Parathyroid adenoma (tissue), 2 donors: Measurements from ENCODE around the gene SLC12A9.
A peak's percentile ranks its signal among the peaks of the same experiment; 100 is the strongest.
"Not testable (repeated sequence)": the region's sequence is repeated elsewhere in the genome, so short reads cannot be mapped to it uniquely, and the experiment has no call there.

Experiments
- H2AFZ ChIP-seq: fragments of 300-600 bp; sonication (generic); one replicate; pipeline ENCODE4 v1.7.0; 2017; ENCODE audit warnings: antibody characterized with exemption, mild to moderate bottlenecking
- H3K27ac ChIP-seq: fragments of 300-600 bp; sonication (generic); one replicate; pipeline ENCODE4 v1.7.0; 2017
- H3K27me3 ChIP-seq: fragments of 300-600 bp; sonication (generic); one replicate; pipeline ENCODE4 v1.7.0; 2017; ENCODE audit warnings: low read length; ENCODE audit not compliant: control insufficient read depth, insufficient read depth
- H3K36me3 ChIP-seq: fragments of 300-600 bp; sonication (generic); one replicate; pipeline ENCODE4 v1.7.0; 2017; ENCODE audit warnings: low read length; ENCODE audit not compliant: control insufficient read depth, insufficient read depth
- H3K4me1 ChIP-seq: fragments of 300-600 bp; sonication (generic); one replicate; pipeline ENCODE4 v1.7.0; 2017; ENCODE audit warnings: control low read depth
- H3K4me2 ChIP-seq: fragments of 300-600 bp; sonication (generic); one replicate; pipeline ENCODE4 v1.7.0; 2017; ENCODE audit warnings: low read length
- H3K4me3 ChIP-seq: fragments of 300-600 bp; sonication (generic); one replicate; pipeline ENCODE4 v1.7.0; 2017; ENCODE audit warnings: low read depth, low read length
- H3K79me2 ChIP-seq: fragments of 300-600 bp; sonication (generic); one replicate; pipeline ENCODE4 v1.7.0; 2017; ENCODE audit warnings: control low read depth
- H3K9ac ChIP-seq: fragments of 300-600 bp; sonication (generic); one replicate; pipeline ENCODE4 v1.7.0; 2017; ENCODE audit warnings: mild to moderate bottlenecking
- H3K9me3 ChIP-seq: fragments of 300-600 bp; sonication (generic); one replicate; pipeline ENCODE4 v1.7.0; 2017; ENCODE audit warnings: low read length; ENCODE audit not compliant: control insufficient read depth
- TF ChIP-seq, protein P1 (sequence below): fragments of 300-600 bp; sonication (generic); IDR thresholded peaks from one replicate; pipeline ENCODE4 v1.7.0; 2017; ENCODE audit warnings: antibody characterized with exemption, mild to moderate bottlenecking
- donor health status: primary hyperparathyroidism.

The SLC12A9 gene

DNA sequence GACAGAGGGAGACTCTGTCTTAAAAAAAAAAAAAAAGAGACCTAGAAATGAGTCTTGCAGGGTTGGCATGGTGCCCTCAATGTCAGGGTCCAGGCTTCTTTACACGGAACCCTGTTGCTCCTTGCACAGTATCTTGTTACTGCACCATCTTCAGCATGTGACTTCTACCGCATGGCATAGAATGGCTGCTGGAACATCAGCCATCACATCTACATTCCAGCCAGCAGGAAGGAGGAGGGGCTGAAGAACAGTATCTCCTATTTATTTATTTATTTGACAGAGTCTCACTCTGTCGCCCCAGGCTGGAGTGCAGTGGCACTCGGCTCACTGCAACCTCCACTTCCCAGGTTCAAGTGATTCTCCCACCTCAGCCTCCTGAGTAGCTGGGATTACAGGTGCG lies 46.9 kb downstream of the SLC12A9 start:
- H3K27me3 ChIP-seq = no peaks in the 10 kb centered on the region
- TF ChIP-seq, protein P1, sequence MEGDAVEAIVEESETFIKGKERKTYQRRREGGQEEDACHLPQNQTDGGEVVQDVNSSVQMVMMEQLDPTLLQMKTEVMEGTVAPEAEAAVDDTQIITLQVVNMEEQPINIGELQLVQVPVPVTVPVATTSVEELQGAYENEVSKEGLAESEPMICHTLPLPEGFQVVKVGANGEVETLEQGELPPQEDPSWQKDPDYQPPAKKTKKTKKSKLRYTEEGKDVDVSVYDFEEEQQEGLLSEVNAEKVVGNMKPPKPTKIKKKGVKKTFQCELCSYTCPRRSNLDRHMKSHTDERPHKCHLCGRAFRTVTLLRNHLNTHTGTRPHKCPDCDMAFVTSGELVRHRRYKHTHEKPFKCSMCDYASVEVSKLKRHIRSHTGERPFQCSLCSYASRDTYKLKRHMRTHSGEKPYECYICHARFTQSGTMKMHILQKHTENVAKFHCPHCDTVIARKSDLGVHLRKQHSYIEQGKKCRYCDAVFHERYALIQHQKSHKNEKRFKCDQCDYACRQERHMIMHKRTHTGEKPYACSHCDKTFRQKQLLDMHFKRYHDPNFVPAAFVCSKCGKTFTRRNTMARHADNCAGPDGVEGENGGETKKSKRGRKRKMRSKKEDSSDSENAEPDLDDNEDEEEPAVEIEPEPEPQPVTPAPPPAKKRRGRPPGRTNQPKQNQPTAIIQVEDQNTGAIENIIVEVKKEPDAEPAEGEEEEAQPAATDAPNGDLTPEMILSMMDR = no peak
- H3K36me3 ChIP-seq = no peaks in the 10 kb centered on the region
- H3K79me2 ChIP-seq = no peaks in the 10 kb centered on the region
- no peak overlapping the region for H2AFZ ChIP-seq
- no peak overlapping the region for H3K9ac ChIP-seq
- peaks cover 13% of the 10 kb centered on the region for H3K4me1 ChIP-seq
- H3K4me3 ChIP-seq = no peak overlapping the region
- H3K4me2 ChIP-seq = no peak overlapping the region
- H3K9me3 ChIP-seq = no peaks in the 10 kb centered on the region
- no peak overlapping the region for H3K27ac ChIP-seq

DNA sequence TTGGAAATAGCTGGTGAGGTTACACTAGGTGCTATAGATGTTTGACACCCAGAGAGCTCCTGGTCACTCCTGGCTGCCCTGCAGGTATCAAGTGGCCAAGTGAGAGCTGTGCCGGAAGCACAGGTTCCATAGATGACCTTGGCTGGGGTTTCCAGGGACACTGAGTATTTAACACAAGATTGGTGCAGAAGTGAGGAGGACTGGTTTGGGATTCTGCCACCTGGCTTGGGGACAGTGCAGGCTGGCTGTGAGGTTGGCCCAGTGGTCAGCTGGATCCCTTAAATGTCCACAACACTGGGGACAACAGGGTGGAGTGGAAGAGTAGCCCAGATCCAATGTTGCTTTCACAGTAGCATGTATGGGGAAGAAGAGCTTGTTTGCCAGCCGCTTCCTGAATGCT lies 48.5 kb downstream of the SLC12A9 start:
- Histone ChIP-seq H3K79me2 (no peaks in the 10 kb centered on the region), H3K9ac (no peak overlapping the region), H3K27me3 (no peaks in the 10 kb centered on the region), H3K4me2 (no peak overlapping the region), H3K4me3 (no peak overlapping the region), H3K27ac (no peak overlapping the region), H3K36me3 (no peaks in the 10 kb centered on the region), H3K9me3 (no peaks in the 10 kb centered on the region), H3K4me1 (peaks cover 12% of the 10 kb centered on the region), H2AFZ (peak overlapping the region; percentile 34)
- TF ChIP-seq, protein P1 = no peak

DNA sequence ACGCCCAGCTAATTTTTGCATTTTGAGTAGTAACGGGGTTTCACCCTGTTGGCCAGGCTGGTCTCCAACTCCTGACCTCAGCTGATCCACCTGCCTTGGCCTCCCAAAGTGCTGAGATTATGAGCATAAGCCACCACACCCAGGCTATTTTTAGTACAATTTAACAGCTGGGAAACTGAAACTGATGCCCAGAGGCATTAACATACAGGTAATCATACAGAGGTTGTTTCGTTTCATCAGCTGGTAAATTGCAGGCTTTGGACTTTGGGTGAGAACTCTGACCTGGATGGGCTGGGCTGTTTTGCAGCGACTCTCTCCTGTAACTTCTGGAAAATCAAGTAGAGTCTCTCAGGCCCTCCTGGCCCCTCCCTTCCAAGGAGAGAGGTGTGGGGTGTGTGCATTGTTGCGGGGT lies 49.4 kb downstream of the SLC12A9 start:
- Histone ChIP-seq H2AFZ (no peak overlapping the region), H3K9ac (no peak overlapping the region), H3K27me3 (no peaks in the 10 kb centered on the region), H3K9me3 (no peaks in the 10 kb centered on the region), H3K27ac (no peak overlapping the region), H3K4me2 (no peak overlapping the region), H3K4me1 (peaks cover 10% of the 10 kb centered on the region), H3K79me2 (no peaks in the 10 kb centered on the region), H3K4me3 (no peak overlapping the region), H3K36me3 (no peaks in the 10 kb centered on the region)
- TF ChIP-seq, protein P1 = no peak

DNA sequence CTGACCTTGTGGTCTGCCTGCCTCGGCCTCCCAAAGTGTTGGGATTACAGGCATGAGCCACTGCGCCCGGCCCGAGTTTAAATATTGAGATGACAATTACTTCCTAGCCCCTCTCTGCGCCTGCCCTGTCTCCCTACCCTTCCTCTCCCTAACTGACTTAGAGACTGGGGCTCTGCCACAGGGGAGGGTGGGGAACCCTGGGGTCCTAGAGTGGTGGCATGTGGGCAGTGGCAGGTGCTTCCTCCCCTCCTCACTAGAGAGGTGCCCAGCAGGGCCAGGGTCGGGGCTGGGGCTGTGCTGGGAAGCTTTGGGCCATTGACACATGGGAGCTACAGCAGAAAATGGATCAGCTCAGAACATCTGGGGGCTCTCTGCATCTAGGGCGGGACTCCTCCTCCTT lies 50.1 kb downstream of the SLC12A9 start:
- H3K4me2 ChIP-seq = no peak overlapping the region
- TF ChIP-seq, protein P1 = no peak
- H3K4me3 ChIP-seq = no peak overlapping the region
- no peak overlapping the region for H3K27ac ChIP-seq
- no peak overlapping the region for H2AFZ ChIP-seq
- peaks cover 5% of the 10 kb centered on the region for H3K4me1 ChIP-seq
- H3K9ac ChIP-seq = no peak overlapping the region
- H3K79me2 ChIP-seq = no peaks in the 10 kb centered on the region
- H3K36me3 ChIP-seq = no peaks in the 10 kb centered on the region
- no peaks in the 10 kb centered on the region for H3K27me3 ChIP-seq
- no peaks in the 10 kb centered on the region for H3K9me3 ChIP-seq

DNA sequence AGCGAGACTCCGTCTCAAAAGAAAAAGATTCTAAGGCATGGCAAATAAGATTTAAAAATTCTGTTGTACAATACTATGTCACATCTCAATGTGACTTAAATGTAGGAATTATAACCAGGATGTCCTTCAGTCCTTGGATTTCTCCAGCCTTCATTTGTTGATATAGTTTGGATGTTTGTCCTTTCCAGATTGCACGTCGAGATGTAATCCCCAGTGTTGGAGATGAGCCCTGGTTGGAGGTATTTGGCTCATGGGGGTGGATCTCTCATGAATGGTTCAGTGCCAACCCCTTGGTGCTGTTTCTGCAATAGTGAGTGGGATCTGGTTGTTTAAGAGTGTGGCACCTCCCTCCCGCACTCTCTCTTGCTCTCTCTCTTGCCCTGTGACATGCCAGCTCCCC lies 56.0 kb downstream of the SLC12A9 start:
- no peak overlapping the region for H3K4me2 ChIP-seq
- H3K27me3 ChIP-seq = no peaks in the 10 kb centered on the region
- no peak overlapping the region for H2AFZ ChIP-seq
- no peak overlapping the region for H3K4me3 ChIP-seq
- no peak overlapping the region for H3K27ac ChIP-seq
- no peaks in the 10 kb centered on the region for H3K79me2 ChIP-seq
- H3K4me1 ChIP-seq = no peaks in the 10 kb centered on the region
- TF ChIP-seq, protein P1 = no peak
- H3K9ac ChIP-seq = no peak overlapping the region
- no peaks in the 10 kb centered on the region for H3K9me3 ChIP-seq
- no peaks in the 10 kb centered on the region for H3K36me3 ChIP-seq

DNA sequence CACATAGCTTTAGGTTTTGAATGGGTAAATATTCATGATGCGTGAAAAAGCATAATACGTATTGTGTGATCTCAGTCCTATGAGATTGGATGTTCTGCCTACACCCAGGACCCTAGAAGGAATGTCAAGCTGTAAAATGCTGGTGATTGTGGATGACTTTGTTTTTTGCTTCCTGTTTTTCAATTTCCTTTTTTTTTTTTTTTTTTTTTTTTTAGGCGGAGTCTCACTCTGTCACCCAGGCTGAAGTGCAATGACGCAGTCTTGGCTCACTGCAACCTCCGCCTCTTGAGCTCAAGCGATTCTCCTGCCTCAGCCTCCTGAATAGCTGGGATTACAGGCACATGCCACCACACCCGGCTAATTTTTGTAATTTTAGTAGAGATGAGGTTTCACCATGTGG lies 57.9 kb downstream of the SLC12A9 start:
- H3K27ac ChIP-seq, H3K4me3 ChIP-seq, H3K9me3 ChIP-seq, H3K4me2 ChIP-seq, H3K9ac ChIP-seq, H3K79me2 ChIP-seq, H3K4me1 ChIP-seq, H2AFZ ChIP-seq, H3K27me3 ChIP-seq, H3K36me3 ChIP-seq: not testable (repeated sequence)
